ENCODE measurements around the gene SPEG. TPM values are rescaled to one million over a fixed set of nuclear protein-coding genes. Genes with fewer than 3 reads are reported as not detected.

SPEG gene
- total RNA-seq, 1 donor from 2014 or later: 5.6 TPM

- no peaks in the 10 kb centered on the region for H3K9me3 ChIP-seq
- no peak overlapping the region for H3K4me3 ChIP-seq
- no peak for DNase-seq
- H3K27ac ChIP-seq: no peak overlapping the region
- TF ChIP-seq CTCF (IDR thresholded peaks at IDR 0.05): no peak
- peaks cover 34% of the 10 kb centered on the region for H3K27me3 ChIP-seq
- no peak for ATAC-seq
- H3K36me3 ChIP-seq: no peaks in the 10 kb centered on the region
- H3K4me1 ChIP-seq: peaks cover 9% of the 10 kb centered on the region
- intact Hi-C loops (cut with DNase I): no loop called here
Measured at GRCh38 chr2:219440388-219441256, 6.0 kb downstream of the SPEG start.

- ATAC-seq: peak; percentile 42
- Histone ChIP-seq H3K36me3 (no peaks in the 10 kb centered on the region), H3K27me3 (peaks cover 24% of the 10 kb centered on the region), H3K9me3 (no peaks in the 10 kb centered on the region), H3K4me3 (peak overlapping the region; percentile 40), H3K4me1 (peaks cover 9% of the 10 kb centered on the region), H3K27ac (no peak overlapping the region)
- intact Hi-C loops (cut with DNase I): no loop called here
- no peak for DNase-seq
- no peak for TF ChIP-seq CTCF (IDR thresholded peaks at IDR 0.05)
Measured at GRCh38 chr2:219441451-219442255, 7.0 kb downstream of the SPEG start.

GRCh38 chr2:219442256-219443015, 7.8 kb downstream of the SPEG start:
- H3K27ac ChIP-seq: no peak overlapping the region
- no peak for TF ChIP-seq CTCF (IDR thresholded peaks at IDR 0.05)
- no peak for DNase-seq
- peaks cover 9% of the 10 kb centered on the region for H3K4me1 ChIP-seq
- no peak for ATAC-seq
- intact Hi-C loops (cut with DNase I): no loop called here
- no peaks in the 10 kb centered on the region for H3K36me3 ChIP-seq
- peak overlapping the region; percentile 40 for H3K4me3 ChIP-seq
- H3K9me3 ChIP-seq: no peaks in the 10 kb centered on the region
- peaks cover 28% of the 10 kb centered on the region for H3K27me3 ChIP-seq

- Histone ChIP-seq H3K4me1 (peaks cover 9% of the 10 kb centered on the region), H3K36me3 (no peaks in the 10 kb centered on the region), H3K27me3 (peaks cover 35% of the 10 kb centered on the region), H3K9me3 (no peaks in the 10 kb centered on the region), H3K27ac (no peak overlapping the region), H3K4me3 (no peak overlapping the region)
- intact Hi-C loops (cut with DNase I): no loop called here
- ATAC-seq (no peak), DNase-seq (no peak)
- no peak for TF ChIP-seq CTCF (IDR thresholded peaks at IDR 0.05)
Measured at GRCh38 chr2:219443016-219443696, 8.5 kb downstream of the SPEG start.

- ATAC-seq (no peak), DNase-seq (no peak)
- Histone ChIP-seq H3K4me1 (peaks cover 9% of the 10 kb centered on the region), H3K27me3 (peaks cover 40% of the 10 kb centered on the region), H3K4me3 (no peak overlapping the region), H3K27ac (no peak overlapping the region), H3K9me3 (no peaks in the 10 kb centered on the region), H3K36me3 (no peaks in the 10 kb centered on the region)
- no peak for TF ChIP-seq CTCF (IDR thresholded peaks at IDR 0.05)
- intact Hi-C loops (cut with DNase I): no loop called here
Measured at GRCh38 chr2:219443697-219444023, 9.0 kb downstream of the SPEG start.
